Activated CD4-positive, alpha-beta T cell treated with anti-CD3 and anti-CD28 coated beads for 48 hours (primary cell): ENCODE data around the gene ARSJ.
A peak's percentile ranks its signal among the peaks of the same experiment; 100 is the strongest.

Source experiments
- DNase-seq: peaks from one replicate; pipeline ENCODE4 v3.0.0-alpha.2; 2020

The ARSJ gene

DNA sequence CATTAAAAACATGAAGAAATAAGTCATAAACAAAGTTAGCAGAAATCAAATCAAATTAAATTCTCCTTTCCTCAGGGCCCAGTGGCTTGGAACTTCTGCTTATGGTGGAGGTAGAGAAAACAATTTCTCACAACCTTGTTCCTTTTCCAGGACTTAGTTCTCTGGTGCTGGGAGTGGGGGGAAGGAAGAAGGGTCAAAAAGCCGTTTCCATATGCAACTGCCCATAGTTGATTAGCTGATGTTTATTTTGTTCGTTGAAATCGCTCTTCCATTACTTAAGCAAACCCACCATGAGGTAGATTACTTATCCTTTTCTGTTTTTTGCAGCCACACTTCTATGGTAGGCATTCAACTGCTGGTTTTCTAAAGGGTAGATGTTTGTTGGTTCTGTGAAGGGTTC lies 94.2 kb downstream of the ARSJ start:
- DNase-seq: no peak

DNA sequence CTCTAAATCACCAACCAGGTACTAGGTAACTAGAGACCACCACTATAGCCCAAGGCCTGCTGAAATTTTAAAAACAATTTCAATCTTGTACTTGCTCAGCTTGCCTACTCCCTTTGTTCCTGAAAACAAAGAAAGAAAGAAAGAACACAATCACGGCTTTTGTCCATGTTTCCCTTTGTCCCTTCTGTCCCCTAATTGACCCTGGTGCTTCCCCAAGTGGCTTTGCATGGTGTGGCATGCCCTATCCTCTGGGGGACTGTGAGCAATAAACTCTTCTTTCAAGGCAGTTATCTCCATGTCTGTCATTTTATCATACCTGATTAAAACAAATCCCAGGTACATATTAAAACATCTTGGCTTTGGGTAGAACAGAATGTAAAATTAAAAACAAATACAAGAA lies 94.8 kb downstream of the ARSJ start:
- DNase-seq: no peak

DNA sequence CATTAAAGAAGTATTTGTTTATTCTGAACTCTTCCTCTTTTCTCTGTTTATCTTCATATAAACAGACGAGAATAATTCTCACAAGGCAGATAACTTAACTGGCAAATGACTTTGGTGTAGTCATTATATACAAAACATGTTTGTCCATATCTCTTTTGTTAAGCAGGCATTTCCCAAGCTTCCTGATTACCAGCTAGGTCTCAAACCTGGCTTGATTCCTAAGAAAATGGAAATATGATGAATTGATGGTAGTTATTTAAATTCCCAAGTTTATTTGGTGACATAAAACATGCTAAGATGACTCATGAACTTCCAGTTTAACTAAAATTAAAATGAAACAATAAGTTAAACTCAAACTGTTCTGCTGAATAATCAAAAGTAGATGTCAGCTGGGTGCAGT lies 96.8 kb downstream of the ARSJ start:
- DNase-seq: no peak

DNA sequence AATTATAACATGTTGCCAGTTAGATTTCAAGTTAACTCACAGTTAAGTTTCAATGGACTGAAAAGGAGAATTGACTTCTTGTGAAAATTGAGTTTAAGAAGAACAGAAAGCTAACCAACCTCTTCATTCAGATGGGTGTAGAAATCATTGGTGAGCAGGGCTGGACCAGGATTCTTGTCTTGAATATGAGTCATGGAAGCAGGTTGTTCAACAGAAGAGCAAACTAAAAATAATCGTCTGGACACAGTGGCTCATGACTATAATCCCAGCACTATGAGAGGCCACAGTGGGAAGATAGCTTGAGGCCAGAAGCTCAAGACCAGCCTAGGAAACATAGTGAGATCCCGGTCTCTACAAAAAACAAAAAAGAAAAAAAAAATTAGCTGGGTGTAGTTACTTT lies 98.2 kb downstream of the ARSJ start:
- DNase-seq: no peak

DNA sequence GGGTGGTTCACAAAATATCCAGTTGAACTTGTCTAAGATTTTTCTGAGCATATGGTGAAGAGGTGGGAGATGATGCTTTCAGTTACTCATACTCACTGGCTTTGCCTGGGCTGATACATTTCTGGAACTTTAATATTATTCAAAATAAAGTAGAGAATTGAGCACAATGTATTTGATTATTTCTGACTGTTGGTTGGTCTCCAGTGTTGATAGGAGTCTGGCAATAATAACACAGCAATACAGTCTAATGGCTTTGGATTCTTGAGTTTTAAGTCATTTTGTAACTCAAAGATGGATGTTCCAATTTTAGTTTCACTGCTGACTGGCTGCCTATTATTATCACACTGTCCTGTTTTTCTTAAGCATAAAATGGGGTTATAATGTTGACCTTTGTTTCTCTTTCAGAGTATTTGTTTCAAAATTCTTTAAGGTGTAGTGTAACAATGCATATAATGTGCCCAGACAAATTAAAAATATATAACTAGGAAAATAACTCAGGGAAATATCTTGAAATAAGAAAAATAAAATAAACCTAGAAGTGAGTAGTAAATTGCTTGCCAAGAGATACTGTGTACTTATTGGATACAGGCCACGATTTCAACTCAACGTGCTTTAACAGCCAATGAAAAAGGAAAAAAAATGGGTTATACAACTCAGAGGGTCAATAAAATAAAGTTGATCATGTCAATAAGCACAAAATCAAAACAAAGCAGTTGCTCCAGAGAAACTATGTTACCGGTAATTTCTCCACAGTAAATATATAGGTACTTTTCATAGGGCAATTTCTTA lies 99.0 kb downstream of the ARSJ start:
- DNase-seq: no peak

DNA sequence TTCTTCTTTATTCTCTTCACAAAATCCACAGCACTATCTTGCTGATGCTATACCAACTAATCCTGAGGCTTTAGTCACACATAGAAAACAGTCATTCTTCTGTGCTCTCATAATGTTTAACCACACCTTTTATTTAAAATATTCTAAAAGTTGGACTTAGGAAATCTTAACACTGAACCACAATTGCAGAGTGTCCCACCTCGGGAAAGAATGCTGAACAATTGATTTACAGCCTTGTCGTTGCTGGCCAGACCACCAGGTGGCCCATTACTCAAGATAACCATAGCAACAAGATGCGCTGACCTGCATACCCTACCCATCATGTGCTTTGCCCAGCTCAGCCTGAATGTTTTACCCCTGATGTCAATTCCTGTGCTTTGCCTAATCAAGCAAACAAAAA lies 100.8 kb downstream of the ARSJ start:
- no peak for DNase-seq

DNA sequence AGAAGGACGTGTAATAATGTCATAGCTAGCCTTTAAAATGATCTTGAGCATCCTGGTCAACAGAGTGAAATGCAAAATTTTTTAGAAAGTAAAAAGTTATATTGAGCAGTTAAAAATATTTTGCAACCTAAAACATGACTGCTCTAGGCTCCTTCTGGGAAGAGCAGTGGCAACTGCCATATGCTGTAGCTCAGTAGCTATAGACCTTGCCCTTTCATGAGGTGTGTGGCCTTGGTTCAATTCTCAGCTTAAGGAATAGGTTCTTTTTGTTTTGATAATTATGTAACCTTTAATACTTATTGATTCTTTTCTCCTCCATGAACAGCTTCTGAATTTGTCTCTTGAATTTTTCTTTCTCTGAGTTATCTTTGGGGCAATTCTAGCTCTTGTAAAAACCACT lies 105.0 kb downstream of the ARSJ start:
- DNase-seq: no peak

DNA sequence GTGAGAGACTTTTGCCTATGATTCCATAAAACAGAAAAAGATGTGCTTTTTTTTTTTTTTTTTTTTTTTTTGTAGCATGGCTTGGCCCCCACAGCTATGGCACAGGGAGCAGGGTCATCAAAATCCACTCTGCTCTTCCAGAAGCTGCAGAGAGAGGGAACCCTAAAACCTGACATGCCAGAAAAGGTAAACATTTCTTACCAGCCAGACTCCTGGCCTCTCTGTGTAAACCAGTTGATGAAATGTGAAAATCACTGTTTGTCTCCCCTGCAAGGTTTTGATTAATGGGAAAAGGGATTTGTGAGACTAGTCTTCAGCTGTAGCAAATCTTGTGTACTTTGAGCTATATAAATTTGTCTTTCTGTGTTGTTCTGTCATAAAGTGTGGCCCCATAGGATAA lies 105.9 kb downstream of the ARSJ start:
- DNase-seq: no peak

DNA sequence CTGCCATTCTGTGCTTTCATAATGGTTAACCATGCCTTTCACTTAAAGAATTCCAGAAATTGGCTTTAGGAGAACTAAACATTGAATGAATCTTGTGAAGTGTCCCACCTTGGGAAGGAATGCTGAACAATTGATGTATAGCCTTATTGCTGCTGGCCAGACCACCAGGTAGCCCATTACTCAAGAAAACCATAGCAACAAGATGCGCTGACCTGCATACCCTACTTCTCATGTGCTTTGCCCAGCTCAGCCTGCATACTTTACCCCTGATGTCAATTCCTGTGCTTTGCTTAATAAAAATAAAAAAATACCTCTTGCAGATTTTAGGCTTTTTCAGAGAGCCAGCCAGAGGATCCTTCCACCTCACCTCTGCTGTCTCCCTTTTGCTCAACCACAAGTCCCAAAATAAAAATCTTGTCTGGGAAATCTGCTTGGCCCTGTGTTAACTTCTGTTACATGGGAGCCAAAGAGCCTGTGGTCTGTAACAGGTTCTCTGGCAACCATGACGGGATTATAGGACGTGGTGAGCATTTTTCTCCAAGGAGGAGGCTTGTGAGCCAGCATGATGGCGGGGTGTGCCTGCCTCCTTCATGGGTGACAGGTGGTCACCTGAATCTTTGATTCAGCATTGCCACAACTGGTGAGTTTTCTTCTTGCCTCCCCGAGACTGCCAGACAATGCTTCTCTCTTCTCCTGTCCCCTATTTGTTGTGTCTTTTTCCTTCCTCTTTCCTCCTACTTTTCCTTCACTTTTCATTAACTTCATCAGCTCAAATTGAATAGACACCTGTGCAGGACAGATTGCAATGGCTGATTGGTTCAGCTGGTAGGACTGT lies 106.8 kb downstream of the ARSJ start:
- no peak for DNase-seq

DNA sequence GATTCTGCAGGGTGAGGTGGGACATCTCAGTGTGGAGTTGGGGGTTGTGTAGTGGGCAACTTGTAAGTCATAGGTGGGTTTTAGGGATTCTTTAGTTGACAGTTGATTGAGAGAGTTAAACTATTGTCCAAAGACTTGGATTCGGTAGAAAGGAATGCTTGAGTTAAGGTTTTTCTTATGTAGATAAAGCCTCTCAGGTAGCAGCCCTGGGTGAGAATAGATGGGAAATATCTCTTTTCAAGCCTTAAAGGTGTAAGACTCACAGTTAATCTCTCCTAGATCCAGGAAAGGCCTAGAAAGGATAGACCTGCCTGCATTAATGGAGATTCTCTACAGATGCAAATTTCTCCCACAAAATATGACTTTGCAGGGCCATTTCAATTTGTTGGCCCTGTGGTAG lies 108.4 kb downstream of the ARSJ start:
- no peak for DNase-seq

DNA sequence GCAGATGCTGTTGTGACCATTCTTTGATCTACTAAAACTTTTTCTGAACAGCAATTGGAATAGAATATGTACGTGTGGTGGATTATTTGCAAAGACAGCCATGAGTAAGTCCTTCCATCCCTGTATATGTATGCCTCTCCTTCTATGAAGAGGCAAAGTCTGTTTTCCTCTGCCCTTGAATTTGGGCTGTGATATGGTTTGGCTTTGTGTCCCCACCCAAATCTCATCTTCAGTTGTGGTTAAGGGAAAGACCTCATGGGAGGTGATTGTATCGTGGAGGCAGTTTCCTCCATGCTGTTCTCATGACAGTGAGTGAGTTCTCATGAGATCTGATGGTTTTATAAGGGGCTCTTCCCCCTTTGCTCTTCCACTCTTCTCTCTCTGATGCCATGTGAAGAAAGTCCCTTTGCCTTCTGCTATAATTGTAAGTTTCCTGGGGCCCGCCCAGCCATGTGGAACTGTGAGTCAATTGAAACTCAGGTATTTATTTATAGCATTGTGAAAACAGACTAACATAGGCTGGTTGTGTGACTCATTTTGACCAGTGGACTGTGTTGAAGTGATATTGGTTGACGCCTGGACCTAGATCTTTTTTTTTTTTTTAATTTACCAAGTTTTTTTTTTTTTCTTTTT lies 109.6 kb downstream of the ARSJ start:
- peak; percentile 65 for DNase-seq

DNA sequence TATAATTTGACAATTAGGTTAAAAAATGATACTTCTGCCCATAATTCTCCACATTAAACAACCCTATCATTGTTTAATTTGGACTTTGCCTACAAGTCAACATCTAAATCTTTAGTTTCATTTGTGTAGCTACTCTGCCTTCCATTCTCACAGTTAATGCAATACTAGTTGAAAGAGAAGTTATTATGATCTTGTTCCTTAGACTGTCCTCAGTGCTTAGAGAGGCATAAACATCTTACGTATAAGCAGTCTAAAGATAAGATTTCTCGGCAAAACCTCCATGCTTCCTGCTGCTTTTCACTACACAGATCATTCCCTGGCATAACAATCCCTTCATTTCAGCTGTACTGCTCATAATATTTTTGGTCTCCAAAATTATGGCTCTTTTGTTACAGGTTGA lies 112.8 kb downstream of the ARSJ start:
- DNase-seq: no peak

DNA sequence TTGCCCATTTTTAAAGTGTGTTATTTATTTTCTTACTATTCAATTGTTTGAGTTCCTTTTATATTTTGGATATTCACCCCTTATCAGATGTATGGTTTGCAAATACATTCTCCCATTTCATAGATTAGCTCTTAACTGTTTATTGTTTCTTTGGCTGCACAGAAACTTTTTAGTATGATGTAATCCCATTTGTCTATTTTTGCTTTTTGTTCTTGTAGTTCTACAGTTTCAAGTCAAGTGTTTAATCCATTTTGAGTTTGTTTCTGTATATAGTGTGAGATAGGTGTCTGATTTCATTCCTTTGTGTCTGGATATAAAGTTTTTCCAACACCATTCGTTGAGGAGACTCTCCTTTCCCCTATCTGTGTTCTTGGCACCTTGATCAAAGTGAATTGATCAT lies 120.5 kb downstream of the ARSJ start:
- DNase-seq: no peak

DNA sequence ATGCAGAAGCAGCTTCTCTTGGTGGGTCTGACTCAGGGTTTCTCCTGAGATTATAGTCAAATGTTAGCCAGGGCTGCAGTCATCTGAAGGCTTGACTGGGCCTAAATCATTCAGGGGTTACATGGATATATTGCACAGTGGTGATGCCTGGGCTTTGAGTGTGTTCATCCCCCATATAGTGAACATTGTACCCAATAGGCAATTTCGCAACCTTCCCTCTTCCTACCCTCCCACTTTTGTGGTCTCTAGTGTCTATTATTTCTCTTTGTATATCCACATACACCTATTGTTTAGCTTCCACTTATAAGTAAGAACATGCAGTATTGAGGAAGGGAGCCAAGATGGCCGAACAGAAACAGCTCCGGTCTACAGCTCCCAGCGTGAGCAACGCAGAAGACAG lies 127.6 kb downstream of the ARSJ start:
- no peak for DNase-seq
